MCF 10A (cell line): ENCODE data around the gene CDKL5. TPM values are rescaled to one million over a fixed set of nuclear protein-coding genes. Genes with fewer than 3 reads are reported as not detected.

ENCODE experiments used
- BruUV-seq: library from RNA; stranded (reverse); fragments of 400-500 nt; replicated peaks from 2 replicates; lab custom pipeline; 2021; lab: Mats Ljungman, UMichigan
- CTCF ChIA-PET: fragments of 300-600 bp; sonication (Branson Sonifier 250); formaldehyde crosslinking; extraction: SDS; loops from one replicate; lab custom pipeline; 2021; ENCODE audit warnings: antibody characterized with exemption, inconsistent platforms; lab: Yijun Ruan, JAX
- POLR2A ChIA-PET: fragments of 300-600, 350-650 bp; sonication (Branson Sonifier 250); formaldehyde crosslinking; extraction: SDS; loops from one replicate; lab custom pipeline; 2020; ENCODE audit warnings: antibody characterized with exemption, inconsistent platforms; lab: Yijun Ruan, JAX
- DNase-seq: peaks from one replicate; pipeline ENCODE4 v3.0.0-alpha.2; 2018; ENCODE audit not compliant: unreplicated experiment
- H3K27ac Mint-ChIP-seq: one replicate; pipeline ENCODE4 v1.8.0; 2022; ENCODE audit warnings: mild to moderate bottlenecking, low read depth, mixed read lengths; ENCODE audit not compliant: unreplicated experiment
- H3K27me3 Mint-ChIP-seq: one replicate; pipeline ENCODE4 v1.8.0; 2022; ENCODE audit warnings: mixed read lengths; ENCODE audit not compliant: insufficient read depth, unreplicated experiment
- H3K36me3 Mint-ChIP-seq: one replicate; pipeline ENCODE4 v1.8.0; 2022; ENCODE audit warnings: mild to moderate bottlenecking, moderate library complexity, mixed read lengths; ENCODE audit not compliant: insufficient read depth, unreplicated experiment
- H3K4me1 Mint-ChIP-seq: one replicate; pipeline ENCODE4 v1.8.0; 2022; ENCODE audit warnings: mixed read lengths; ENCODE audit not compliant: insufficient read depth, unreplicated experiment
- H3K4me3 Mint-ChIP-seq: one replicate; pipeline ENCODE4 v1.8.0; 2022; ENCODE audit warnings: mild to moderate bottlenecking, moderate library complexity, mixed read lengths; ENCODE audit not compliant: unreplicated experiment
- H3K9me3 Mint-ChIP-seq: one replicate; pipeline ENCODE4 v1.8.0; 2022; ENCODE audit warnings: mixed read lengths; ENCODE audit not compliant: unreplicated experiment
- intact Hi-C: fragments of 100-400 bp; cut with micrococcal nuclease; formaldehyde crosslinking; loops from 2 replicates; pipeline ENCODE4 v1.14.1; 2022
- total RNA-seq: library from RNA; stranded (reverse); gene quantifications from 2 replicates; pipeline ENCODE4 v1.2.3, GENCODE V29; 2022
- TF ChIP-seq, protein P1 (sequence below): fragments of 200-600 bp; IDR thresholded peaks from one replicate; pipeline ENCODE4 v1.8.0; 2022; ENCODE audit warnings: antibody characterized with exemption, mild to moderate bottlenecking; ENCODE audit not compliant: unreplicated experiment

CDKL5 gene
- total RNA-seq, 1 experiment from 2014 or later: 8.2 TPM

- Mint-ChIP-seq H3K9me3 (no peaks in the 10 kb centered on the region), H3K27me3 (no peaks in the 10 kb centered on the region), H3K4me3 (no peak overlapping the region), H3K4me1 (no peaks in the 10 kb centered on the region), H3K27ac (no peak overlapping the region), H3K36me3 (no peaks in the 10 kb centered on the region)
- TF ChIP-seq, protein P1, sequence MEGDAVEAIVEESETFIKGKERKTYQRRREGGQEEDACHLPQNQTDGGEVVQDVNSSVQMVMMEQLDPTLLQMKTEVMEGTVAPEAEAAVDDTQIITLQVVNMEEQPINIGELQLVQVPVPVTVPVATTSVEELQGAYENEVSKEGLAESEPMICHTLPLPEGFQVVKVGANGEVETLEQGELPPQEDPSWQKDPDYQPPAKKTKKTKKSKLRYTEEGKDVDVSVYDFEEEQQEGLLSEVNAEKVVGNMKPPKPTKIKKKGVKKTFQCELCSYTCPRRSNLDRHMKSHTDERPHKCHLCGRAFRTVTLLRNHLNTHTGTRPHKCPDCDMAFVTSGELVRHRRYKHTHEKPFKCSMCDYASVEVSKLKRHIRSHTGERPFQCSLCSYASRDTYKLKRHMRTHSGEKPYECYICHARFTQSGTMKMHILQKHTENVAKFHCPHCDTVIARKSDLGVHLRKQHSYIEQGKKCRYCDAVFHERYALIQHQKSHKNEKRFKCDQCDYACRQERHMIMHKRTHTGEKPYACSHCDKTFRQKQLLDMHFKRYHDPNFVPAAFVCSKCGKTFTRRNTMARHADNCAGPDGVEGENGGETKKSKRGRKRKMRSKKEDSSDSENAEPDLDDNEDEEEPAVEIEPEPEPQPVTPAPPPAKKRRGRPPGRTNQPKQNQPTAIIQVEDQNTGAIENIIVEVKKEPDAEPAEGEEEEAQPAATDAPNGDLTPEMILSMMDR: no peak
- no peak for DNase-seq
- ChIA-PET POLR2A (no interaction called here), CTCF (no interaction called here)
- intact Hi-C loops: no loop called here
- no TSS peak for BruUV-seq
These were observed 23.0 kb downstream of the CDKL5 start for GRCh38 chrX:18448416-18448815.

- H3K4me1 Mint-ChIP-seq: no peaks in the 10 kb centered on the region
- no peaks in the 10 kb centered on the region for H3K36me3 Mint-ChIP-seq
- H3K27me3 Mint-ChIP-seq: no peaks in the 10 kb centered on the region
- POLR2A ChIA-PET: no interaction called here
- BruUV-seq: no TSS peak
- no peak for DNase-seq
- H3K4me3 Mint-ChIP-seq: no peak overlapping the region
- intact Hi-C loops: no loop called here
- TF ChIP-seq, protein P1: no peak
- H3K9me3 Mint-ChIP-seq: no peaks in the 10 kb centered on the region
- H3K27ac Mint-ChIP-seq: no peak overlapping the region
- CTCF ChIA-PET: no interaction called here
These were observed 23.8 kb downstream of the CDKL5 start for GRCh38 chrX:18449236-18449635.

DNA sequence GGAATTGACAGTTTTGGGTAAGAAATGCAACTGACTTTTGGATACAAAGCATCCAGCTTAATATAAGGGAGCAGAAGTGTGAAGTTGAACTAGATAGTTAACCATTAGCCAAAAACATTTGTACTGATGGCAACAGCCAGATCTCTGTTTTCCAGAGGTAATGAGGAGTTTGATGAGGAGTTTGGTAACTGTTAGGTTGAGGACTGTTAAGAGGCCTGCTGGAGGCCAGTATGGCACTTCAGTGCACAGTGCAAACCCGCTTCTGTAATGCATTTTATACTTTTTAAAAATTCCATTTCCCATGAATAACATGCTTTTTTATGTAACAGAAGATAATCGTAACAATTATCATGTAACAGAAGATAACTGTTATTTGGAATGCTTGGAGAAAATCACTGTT lies 30.0 kb downstream of the CDKL5 start:
- no peaks in the 10 kb centered on the region for H3K9me3 Mint-ChIP-seq
- no peak overlapping the region for H3K27ac Mint-ChIP-seq
- DNase-seq: no peak
- intact Hi-C loops: no loop called here
- ChIA-PET CTCF (no interaction called here), POLR2A (no interaction called here)
- H3K27me3 Mint-ChIP-seq: no peaks in the 10 kb centered on the region
- no TSS peak for BruUV-seq
- no peak overlapping the region for H3K4me3 Mint-ChIP-seq
- H3K4me1 Mint-ChIP-seq: no peaks in the 10 kb centered on the region
- TF ChIP-seq, protein P1: no peak
- H3K36me3 Mint-ChIP-seq: peaks cover 6% of the 10 kb centered on the region

DNA sequence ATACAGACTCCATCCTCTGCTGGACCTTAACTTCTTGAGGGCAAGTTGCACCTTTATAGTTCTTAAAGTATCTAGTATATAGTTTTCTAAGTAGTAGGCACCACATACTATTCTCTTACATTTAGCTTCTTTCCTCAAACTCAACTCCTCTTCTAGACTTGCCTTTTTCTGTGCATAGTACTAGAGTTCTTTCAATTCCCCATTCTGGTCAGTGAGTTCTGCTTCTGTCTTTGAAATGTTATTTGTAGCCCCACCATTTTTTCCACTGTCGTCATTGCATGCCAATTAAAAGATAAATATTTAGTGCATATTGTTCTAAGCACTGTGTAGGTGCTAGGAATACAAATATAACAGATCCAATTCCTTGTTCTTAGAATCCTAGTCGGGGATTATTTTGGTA lies 31.6 kb downstream of the CDKL5 start:
- H3K4me3 Mint-ChIP-seq: no peak overlapping the region
- no TSS peak for BruUV-seq
- H3K36me3 Mint-ChIP-seq: peaks cover 6% of the 10 kb centered on the region
- no peaks in the 10 kb centered on the region for H3K27me3 Mint-ChIP-seq
- no peak for DNase-seq
- no peak overlapping the region for H3K27ac Mint-ChIP-seq
- H3K9me3 Mint-ChIP-seq: no peaks in the 10 kb centered on the region
- no peaks in the 10 kb centered on the region for H3K4me1 Mint-ChIP-seq
- intact Hi-C loops: no loop called here
- ChIA-PET POLR2A (no interaction called here), CTCF (interaction anchor here (0.6 kb wide), 1 partner anchor 398 kb away, joined by 3 read pairs; no protein-coding TSS in a partner anchor)
- TF ChIP-seq, protein P1: no peak
